GM21723 (cell line): Measurements from ENCODE around the gene NAA38.
"Not testable (repeated sequence)": the region's sequence is repeated elsewhere in the genome, so short reads cannot be mapped to it uniquely, and the experiment has no call there.

ENCODE experiments used
- ATAC-seq: cut with Tn5 transposase; IDR thresholded peaks from one replicate; pipeline ENCODE4 v1.9.1; 2021; ENCODE audit warnings: mild to moderate bottlenecking, moderate library complexity; ENCODE audit not compliant: unreplicated experiment

Gene NAA38

GRCh38 chr17:7882068-7882467, 24.7 kb upstream of the NAA38 start:
- no peak for ATAC-seq

GRCh38 chr17:7881276-7882054, 24.1 kb upstream of the NAA38 start:
- ATAC-seq, result no peak

GRCh38 chr17:7880076-7880868, 22.9 kb upstream of the NAA38 start:
- ATAC-seq, result no peak

- no peak for ATAC-seq
Measured at GRCh38 chr17:7878234-7878633, 20.9 kb upstream of the NAA38 start.

GRCh38 chr17:7875804-7876370, 18.5 kb upstream of the NAA38 start:
- no peak for ATAC-seq

- no peak for ATAC-seq
Measured at GRCh38 chr17:7873051-7873450, 15.7 kb upstream of the NAA38 start.

GRCh38 chr17:7867881-7868329, 10.5 kb upstream of the NAA38 start:
- ATAC-seq, result no peak

- no peak for ATAC-seq
Measured at GRCh38 chr17:7864995-7865650, 7.8 kb upstream of the NAA38 start.

GRCh38 chr17:7864384-7864783, 7.0 kb upstream of the NAA38 start:
- ATAC-seq, result not testable (repeated sequence)

GRCh38 chr17:7862692-7863437, 5.5 kb upstream of the NAA38 start:
- ATAC-seq, result no peak

GRCh38 chr17:7859028-7859427, 1.7 kb upstream of the NAA38 start:
- no peak for ATAC-seq

- no peak for ATAC-seq
Measured at GRCh38 chr17:7858522-7858810, 1.1 kb upstream of the NAA38 start.

- ATAC-seq, result peak; percentile 40
Measured at GRCh38 chr17:7857713-7858521, 558 bp upstream of the NAA38 start, which contains the start of gene CYB5D1. CYB5D1 (plus strand) TSS chr17:7858003; CDS start chr17:7858135, 132 bp downstream.

- ATAC-seq, result no peak
Measured at GRCh38 chr17:7856011-7856810, 1.1 kb downstream of the NAA38 start.

- ATAC-seq, result no peak
Measured at GRCh38 chr17:7855660-7856010, 1.7 kb downstream of the NAA38 start.

- no peak for ATAC-seq
Measured at GRCh38 chr17:7854851-7855659, 2.3 kb downstream of the NAA38 start, which contains the start of gene TMEM88. TMEM88 (plus strand) TSS chr17:7855066; CDS start chr17:7855075, 9 bp downstream.

- no peak for ATAC-seq
Measured at GRCh38 chr17:7854078-7854777, 3.1 kb downstream of the NAA38 start.

GRCh38 chr17:7853691-7854038, 3.7 kb downstream of the NAA38 start:
- ATAC-seq, result no peak
